ENCODE results near the gene RFXAP.
A peak's percentile ranks its signal among the peaks of the same experiment; 100 is the strongest.
"Not testable (repeated sequence)": the region's sequence is repeated elsewhere in the genome, so short reads cannot be mapped to it uniquely, and the experiment has no call there.

Gene RFXAP

GRCh38 chr13:36818804-36819738, at the start of gene RFXAP:
Gene RFXAP, plus strand, starts transcription at chr13:36819222. Its CDS starts 136 bp downstream, at chr13:36819358.
- DNase-seq: peak; percentile 45 to 93 (median 83)

GRCh38 chr13:36769545-36769944, 49.5 kb upstream of the RFXAP start:
- DNase-seq: no peak

- DNase-seq: no peak
These were observed 48.3 kb upstream of the RFXAP start for GRCh38 chr13:36770741-36771140.

- DNase-seq: no peak
These were observed 46.2 kb upstream of the RFXAP start for GRCh38 chr13:36772853-36773252.

- DNase-seq: no peak
These were observed 44.1 kb upstream of the RFXAP start for GRCh38 chr13:36774931-36775330.

- DNase-seq: no peak
These were observed 42.8 kb upstream of the RFXAP start for GRCh38 chr13:36776175-36776574.

GRCh38 chr13:36778083-36778671, 40.8 kb upstream of the RFXAP start:
- DNase-seq: no peak

- DNase-seq: no peak
These were observed 35.1 kb upstream of the RFXAP start for GRCh38 chr13:36783890-36784289.

- not testable (repeated sequence) for DNase-seq
These were observed 32.8 kb upstream of the RFXAP start for GRCh38 chr13:36786175-36786574.

GRCh38 chr13:36787181-36787580, 31.8 kb upstream of the RFXAP start:
- no peak for DNase-seq

GRCh38 chr13:36788276-36788675, 30.7 kb upstream of the RFXAP start:
- no peak for DNase-seq

GRCh38 chr13:36789061-36789460, 30.0 kb upstream of the RFXAP start:
- no peak for DNase-seq

- no peak for DNase-seq
These were observed 29.3 kb upstream of the RFXAP start for GRCh38 chr13:36789730-36790129.

GRCh38 chr13:36794706-36795105, 24.3 kb upstream of the RFXAP start:
- peak in 1 of 58 donors; percentile 1 for DNase-seq

GRCh38 chr13:36795463-36795862, 23.6 kb upstream of the RFXAP start:
- no peak for DNase-seq

GRCh38 chr13:36796052-36796451, 23.0 kb upstream of the RFXAP start:
- no peak for DNase-seq

- DNase-seq: no peak
These were observed 18.0 kb upstream of the RFXAP start for GRCh38 chr13:36801035-36801434.

- DNase-seq: no peak
These were observed 14.4 kb upstream of the RFXAP start for GRCh38 chr13:36804588-36804987.

GRCh38 chr13:36806102-36806501, 12.9 kb upstream of the RFXAP start:
- no peak for DNase-seq

GRCh38 chr13:36807616-36808015, 11.4 kb upstream of the RFXAP start:
- no peak for DNase-seq

- no peak for DNase-seq
These were observed 5.8 kb upstream of the RFXAP start for GRCh38 chr13:36813225-36813624.

GRCh38 chr13:36814465-36814864, 4.6 kb upstream of the RFXAP start:
- no peak for DNase-seq

GRCh38 chr13:36815062-36815461, 4.0 kb upstream of the RFXAP start:
- DNase-seq: no peak

Measured in anterior cingulate cortex (tissue), 58 donors.